Gastrocnemius medialis (tissue), 4 donors: Measurements from ENCODE around the gene PBX3. TPM values are rescaled to one million over a fixed set of nuclear protein-coding genes. Genes with fewer than 3 reads are reported as not detected.

Source experiments
- ATAC-seq, 2 donors: fragments of 150-250 bp; one replicate each; pipeline ENCODE4 v1.9.1; 2016
- DNase-seq, 2 donors: peaks; one replicate each; pipeline ENCODE4 v3.0.0-alpha.2; 2019
- H3K27ac ChIP-seq, 4 donors: fragments of 200-600 bp; sonication (generic); 1 replicate in 1 of 4; 2 replicates in 3 of 4; pipeline ENCODE4 v1.5.1; 2016 to 2018; ENCODE audit warnings: mild to moderate bottlenecking in 2 of 4, moderate library complexity in 1 of 4
- H3K27me3 ChIP-seq, 3 donors: fragments of 200-600 bp; sonication (generic) in 2 of 3; 1 replicate in 1 of 3; 2 replicates in 2 of 3; pipeline versions ENCODE4 v1.5.1 to v1.6.0; 2016 to 2019; ENCODE audit warnings: mild to moderate bottlenecking in 1 of 3, moderate library complexity in 1 of 3
- H3K36me3 ChIP-seq, 2 donors: fragments of 200-600 bp; sonication (generic) in 1 of 2; one replicate each; pipeline ENCODE4 v1.5.1; 2017 to 2018
- H3K4me1 ChIP-seq, 2 donors: fragments of 200-600 bp; sonication (generic) in 1 of 2; one replicate each; pipeline ENCODE4 v1.5.1; 2016 to 2017; ENCODE audit warnings: mild to moderate bottlenecking in 2 of 2
- H3K4me3 ChIP-seq, 4 donors: fragments of 200-600 bp; sonication (generic) in 3 of 4; 1 replicate in 1 of 4; 2 replicates in 3 of 4; pipeline ENCODE4 v1.5.1; 2016 to 2019; ENCODE audit warnings: mild to moderate bottlenecking in 2 of 4
- H3K9me3 ChIP-seq, 3 donors: fragments of 200-600 bp; sonication (generic) in 2 of 3; 1 replicate in 1 of 3; 2 replicates in 2 of 3; pipeline ENCODE4 v1.5.1; 2016 to 2019
- POLR2A ChIP-seq, 2 donors: fragments of 450-650 bp; IDR thresholded peaks; one replicate each; pipeline ENCODE4 v1.6.1; 2017; ENCODE audit warnings: antibody characterized with exemption in 2 of 2, mild to moderate bottlenecking in 2 of 2, moderate library complexity in 2 of 2
- in situ Hi-C, 4 donors: fragments of 200-750 bp; cut with MboI; loops; one replicate each; pipeline versions ENCODE4 v1.15.0 to v1.8.0; 2017; ENCODE audit warnings: low sequenced_read_pairs in 4 of 4
- intact Hi-C: fragments of 100-400 bp; cut with DNase I; formaldehyde crosslinking; loops from one replicate; pipeline ENCODE4 v1.15.1; 2023; ENCODE audit warnings: low total_unique reads
- total RNA-seq, 4 donors: library from RNA; depleted of rRNA; stranded (reverse); fragments of >200 nt; gene quantifications; one replicate each; pipeline versions ENCODE4 v1.1.0 to v1.2.3, GENCODE V29; 2016
- TF ChIP-seq, protein P1 (sequence below), 5 experiments: fragments of 450-650 bp in 3 of 5; fragments of 200-600 bp in 2 of 5; sonication (generic) in 2 of 5; IDR thresholded peaks in 4 of 5; conservative IDR thresholded peaks in 1 of 5; 1 replicate in 4 of 5; 2 replicates in 1 of 5; pipeline ENCODE4 v1.5.1; 2016 to 2019; ENCODE audit warnings: antibody characterized with exemption in 5 of 5, mild to moderate bottlenecking in 3 of 5, moderate library complexity in 3 of 5

Gene PBX3
- total RNA-seq, 4 donors from 2014 or later = 6.6 to 31.0 (median 9.6) TPM

DNA sequence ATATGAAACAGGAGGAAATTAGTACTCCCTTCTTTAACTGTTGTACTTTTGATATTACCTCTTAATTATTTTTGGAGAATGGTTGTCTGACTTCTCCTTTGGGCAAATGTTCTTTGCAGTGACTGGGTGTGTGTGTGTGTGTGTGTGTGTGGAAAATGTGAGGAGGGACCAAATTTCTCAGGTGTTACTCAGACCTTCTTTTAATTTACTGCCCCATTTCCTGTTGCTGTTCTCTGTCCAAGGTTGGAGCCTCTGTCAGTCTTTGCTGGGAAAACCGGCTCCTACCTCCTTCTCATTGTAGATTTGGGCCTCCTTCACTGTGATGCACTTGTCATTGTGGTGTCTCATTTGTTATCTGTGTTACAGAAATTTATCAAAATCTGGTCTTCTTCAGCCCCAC is 68.4 kb downstream of the PBX3 start:
- H3K27ac ChIP-seq = no peak overlapping the region
- H3K27me3 ChIP-seq = no peaks in the 10 kb centered on the region
- no peaks in the 10 kb centered on the region for H3K36me3 ChIP-seq
- no peak for DNase-seq
- ATAC-seq = no peak
- in situ Hi-C loops (no loop called here), intact Hi-C loops (no loop called here)
- TF ChIP-seq, protein P1, sequence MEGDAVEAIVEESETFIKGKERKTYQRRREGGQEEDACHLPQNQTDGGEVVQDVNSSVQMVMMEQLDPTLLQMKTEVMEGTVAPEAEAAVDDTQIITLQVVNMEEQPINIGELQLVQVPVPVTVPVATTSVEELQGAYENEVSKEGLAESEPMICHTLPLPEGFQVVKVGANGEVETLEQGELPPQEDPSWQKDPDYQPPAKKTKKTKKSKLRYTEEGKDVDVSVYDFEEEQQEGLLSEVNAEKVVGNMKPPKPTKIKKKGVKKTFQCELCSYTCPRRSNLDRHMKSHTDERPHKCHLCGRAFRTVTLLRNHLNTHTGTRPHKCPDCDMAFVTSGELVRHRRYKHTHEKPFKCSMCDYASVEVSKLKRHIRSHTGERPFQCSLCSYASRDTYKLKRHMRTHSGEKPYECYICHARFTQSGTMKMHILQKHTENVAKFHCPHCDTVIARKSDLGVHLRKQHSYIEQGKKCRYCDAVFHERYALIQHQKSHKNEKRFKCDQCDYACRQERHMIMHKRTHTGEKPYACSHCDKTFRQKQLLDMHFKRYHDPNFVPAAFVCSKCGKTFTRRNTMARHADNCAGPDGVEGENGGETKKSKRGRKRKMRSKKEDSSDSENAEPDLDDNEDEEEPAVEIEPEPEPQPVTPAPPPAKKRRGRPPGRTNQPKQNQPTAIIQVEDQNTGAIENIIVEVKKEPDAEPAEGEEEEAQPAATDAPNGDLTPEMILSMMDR (IDR thresholded peaks at IDR 0.05 in 4 of 5, conservative IDR thresholded peaks at IDR 0.05 in 1 of 5) = no peak
- no peak for TF ChIP-seq POLR2A (IDR thresholded peaks at IDR 0.05)
- H3K4me1 ChIP-seq = peaks cover 2 to 7% of the 10 kb centered on the region in 2 donors
- H3K4me3 ChIP-seq = no peak overlapping the region
- H3K9me3 ChIP-seq = no peaks in the 10 kb centered on the region

DNA sequence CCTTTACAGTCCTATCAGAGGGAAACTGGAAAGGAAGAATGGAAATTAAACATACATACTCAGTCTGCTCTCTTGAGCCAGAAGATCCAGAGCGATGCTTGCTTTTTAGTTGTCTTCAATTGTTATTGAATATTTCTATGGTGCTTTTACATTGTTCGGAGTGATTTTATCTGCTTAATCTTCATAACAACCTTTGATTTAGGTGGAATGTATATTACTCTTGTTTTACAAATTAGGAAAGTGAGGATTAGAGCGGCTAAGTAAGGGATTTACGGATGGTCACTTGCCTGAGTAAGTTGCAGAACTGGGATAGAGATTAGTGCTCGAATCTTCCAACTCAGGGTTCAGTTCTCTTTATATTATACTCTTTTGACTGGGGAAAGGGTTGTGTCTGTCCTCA is 69.1 kb downstream of the PBX3 start:
- no peak for DNase-seq
- H3K36me3 ChIP-seq = no peaks in the 10 kb centered on the region
- TF ChIP-seq POLR2A (IDR thresholded peaks at IDR 0.05) = no peak
- TF ChIP-seq, protein P1 (IDR thresholded peaks at IDR 0.05 in 4 of 5, conservative IDR thresholded peaks at IDR 0.05 in 1 of 5) = no peak

DNA sequence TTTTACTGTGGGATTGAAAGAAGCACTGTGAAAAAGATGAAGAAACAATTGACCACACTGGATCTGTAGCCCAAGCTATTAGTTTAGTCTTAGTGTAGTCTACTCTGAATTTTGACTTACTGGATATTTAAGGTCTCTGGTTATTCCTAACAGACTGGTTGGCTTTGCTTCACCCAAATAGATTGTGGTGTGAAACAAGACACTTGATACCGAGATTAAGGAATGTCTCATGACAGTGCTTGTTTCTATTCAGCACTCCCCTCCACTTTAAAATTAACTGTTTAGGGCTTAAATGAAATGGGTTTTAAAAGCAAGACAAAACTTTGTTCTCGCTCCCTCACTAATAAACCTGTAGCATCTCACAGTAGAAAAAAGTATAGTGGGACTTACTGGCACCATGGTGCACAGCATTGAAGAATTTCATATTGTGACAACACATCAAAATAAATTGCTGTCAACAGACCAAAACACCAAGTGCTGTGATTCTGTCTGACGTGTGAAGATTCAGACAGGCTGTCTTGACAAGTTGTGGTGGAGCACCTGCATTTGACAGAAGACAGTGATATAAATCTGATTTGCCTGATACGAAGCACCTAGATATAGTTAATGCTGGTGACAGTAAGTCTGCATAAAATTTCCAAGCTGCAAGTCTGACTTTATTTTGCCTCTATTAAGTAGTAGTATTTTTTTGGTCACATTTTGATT is 73.1 kb downstream of the PBX3 start:
- Histone ChIP-seq H3K4me1 (peaks cover 10 to 16% of the 10 kb centered on the region in 2 donors), H3K36me3 (no peaks in the 10 kb centered on the region), H3K4me3 (peak overlapping the region in 2 of 4 donors; percentile 19 to 29), H3K27ac (peak overlapping the region in 2 of 4 donors; percentile 16 to 33), H3K27me3 (no peaks in the 10 kb centered on the region), H3K9me3 (no peaks in the 10 kb centered on the region)
- DNase-seq = no peak
- intact Hi-C loops = no loop called here
- TF ChIP-seq, protein P1 (IDR thresholded peaks at IDR 0.05 in 4 of 5, conservative IDR thresholded peaks at IDR 0.05 in 1 of 5) = no peak
- TF ChIP-seq POLR2A (IDR thresholded peaks at IDR 0.05) = no peak
- ATAC-seq = peak in 1 of 2 donors; percentile 71
- in situ Hi-C loops = no loop called here

More for the DNA sequence above, 69.1 kb downstream of the PBX3 start:
- Histone ChIP-seq H3K4me1 (peaks cover 8 to 10% of the 10 kb centered on the region in 2 donors), H3K4me3 (no peak overlapping the region), H3K27ac (no peak overlapping the region), H3K27me3 (no peaks in the 10 kb centered on the region), H3K9me3 (no peaks in the 10 kb centered on the region)
- ATAC-seq = no peak
- in situ Hi-C loops (no loop called here), intact Hi-C loops (no loop called here)

DNA sequence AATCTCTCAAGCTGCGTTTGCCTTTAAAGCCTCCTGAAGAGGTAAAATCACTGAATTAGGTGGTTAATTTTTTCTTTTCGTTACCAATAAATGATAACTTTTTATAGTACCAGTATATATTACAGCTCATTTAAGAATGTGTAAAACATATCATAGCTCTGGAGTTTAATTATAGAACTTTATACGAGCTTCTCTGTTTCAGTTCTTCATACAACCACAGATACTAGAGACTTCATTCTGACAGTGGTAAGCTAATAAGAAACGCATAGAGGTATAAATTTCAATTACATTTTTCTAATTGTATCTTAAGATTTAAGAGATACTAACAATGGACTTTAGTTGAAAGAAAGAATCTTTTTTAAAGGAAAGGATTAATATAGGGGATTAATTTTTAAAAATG is 73.9 kb downstream of the PBX3 start:
- ATAC-seq (no peak), DNase-seq (no peak)
- no peak for TF ChIP-seq POLR2A (IDR thresholded peaks at IDR 0.05)
- TF ChIP-seq, protein P1 (IDR thresholded peaks at IDR 0.05 in 4 of 5, conservative IDR thresholded peaks at IDR 0.05 in 1 of 5) = no peak
- Histone ChIP-seq H3K27me3 (no peaks in the 10 kb centered on the region), H3K9me3 (no peaks in the 10 kb centered on the region), H3K4me1 (peaks cover 10 to 16% of the 10 kb centered on the region in 2 donors), H3K27ac (peak overlapping the region in 2 of 4 donors; percentile 16 to 33), H3K4me3 (peak overlapping the region in 3 of 4 donors; percentile 0 to 29 (median 20)), H3K36me3 (no peaks in the 10 kb centered on the region)
- in situ Hi-C loops (no loop called here), intact Hi-C loops (no loop called here)
